CD4-positive, alpha-beta memory T cell (primary cell): Measurements from ENCODE around the gene BCAS4. TPM values are rescaled to one million over a fixed set of nuclear protein-coding genes. Genes with fewer than 3 reads are reported as not detected.
A peak's percentile ranks its signal among the peaks of the same experiment; 100 is the strongest.

Experiments used
- CTCF ChIA-PET: fragments of 350-600 bp; sonication (Branson Sonifier 250); formaldehyde crosslinking; loops from one replicate; lab custom pipeline; 2021; ENCODE audit warnings: inconsistent platforms; ENCODE audit not compliant: partially characterized antibody; lab: Charles Lee
- POLR2A ChIA-PET: fragments of 350-600 bp; sonication (Branson Sonifier 250); formaldehyde crosslinking; loops from one replicate; lab custom pipeline; 2021; ENCODE audit not compliant: partially characterized antibody; lab: Charles Lee
- DNase-seq, 5 donors: peaks; one replicate each; pipeline versions ENCODE4 v3.0.0 to v3.0.0-alpha.2; 2020 to 2022; ENCODE audit warnings: mixed read lengths in 1 of 5
- H3K27ac ChIP-seq: one replicate; pipeline ENCODE4 v1.7.0; 2013; ENCODE audit warnings: low read depth, low read length
- H3K27me3 ChIP-seq: 2 replicates; pipeline ENCODE4 v1.7.0; 2013; ENCODE audit warnings: mild to moderate bottlenecking, low read length, moderate library complexity; ENCODE audit not compliant: insufficient read depth
- H3K36me3 ChIP-seq: 2 replicates; pipeline ENCODE4 v1.7.0; 2013; ENCODE audit warnings: mild to moderate bottlenecking, low read length, moderate library complexity; ENCODE audit not compliant: insufficient read depth
- H3K4me1 ChIP-seq: 2 replicates; pipeline ENCODE4 v1.7.0; 2013; ENCODE audit warnings: mild to moderate bottlenecking, low read length, moderate library complexity; ENCODE audit not compliant: insufficient read depth
- H3K4me3 ChIP-seq, 2 donors: one replicate each; pipeline ENCODE4 v1.7.0; 2013; ENCODE audit warnings: low read length in 2 of 2, mild to moderate bottlenecking in 1 of 2
- H3K9me3 ChIP-seq, 2 donors: one replicate each; pipeline ENCODE4 v1.7.0; 2013; ENCODE audit warnings: low read length in 2 of 2, control low read depth in 1 of 2; ENCODE audit not compliant: control insufficient read depth in 1 of 2
- H3K27ac Mint-ChIP-seq, 7 donors: one replicate each; pipeline ENCODE4 v1.8.0; 2020 to 2021; ENCODE audit warnings: mixed read lengths in 7 of 7, mild to moderate bottlenecking in 6 of 7, inconsistent platforms in 3 of 7, moderate library complexity in 3 of 7
- H3K27me3 Mint-ChIP-seq, 2 donors: one replicate each; pipeline ENCODE4 v1.8.0; 2020 to 2021; ENCODE audit warnings: mixed read lengths in 2 of 2
- H3K36me3 Mint-ChIP-seq, 2 donors: one replicate each; pipeline ENCODE4 v1.8.0; 2020 to 2021; ENCODE audit warnings: mixed read lengths in 2 of 2, inconsistent platforms in 1 of 2, mild to moderate bottlenecking in 1 of 2
- H3K4me1 Mint-ChIP-seq, 4 donors: one replicate each; pipeline ENCODE4 v1.8.0; 2020 to 2021; ENCODE audit warnings: mixed read lengths in 4 of 4, mild to moderate bottlenecking in 1 of 4
- H3K4me3 Mint-ChIP-seq, 8 donors: one replicate each; pipeline ENCODE4 v1.8.0; 2020 to 2021; ENCODE audit warnings: mixed read lengths in 8 of 8, mild to moderate bottlenecking in 7 of 8, moderate library complexity in 6 of 8, inconsistent platforms in 3 of 8
- H3K9me3 Mint-ChIP-seq, 8 donors: one replicate each; pipeline ENCODE4 v1.8.0; 2020 to 2021; ENCODE audit warnings: mixed read lengths in 8 of 8, mild to moderate bottlenecking in 5 of 8, inconsistent platforms in 3 of 8, moderate library complexity in 1 of 8
- intact Hi-C: fragments of 100-400 bp; cut with micrococcal nuclease; formaldehyde crosslinking; loops from one replicate; pipeline ENCODE4 v1.15.1; 2023
- polyA plus RNA-seq, 2 donors: library from polyadenylated mRNA; unstranded; fragments of 300-500 nt; fragmentation: Illumina TruSeq; gene quantifications; one replicate each; pipeline ENCODE4 v1.2.3, GENCODE V29; 2021
- total RNA-seq, 2 experiments: library from RNA; stranded (reverse); gene quantifications; one replicate each; pipeline ENCODE4 v1.2.3, GENCODE V29; 2021

The BCAS4 gene
- total and polyA plus RNA-seq, 4 experiments from 2014 or later, result 10.8 to 17.8 (median 16.1) TPM

- Histone ChIP-seq H3K9me3 (no peaks in the 10 kb centered on the region), H3K4me3 (no peak overlapping the region), H3K36me3 (no peaks in the 10 kb centered on the region), H3K27ac (no peak overlapping the region), H3K27me3 (no peaks in the 10 kb centered on the region), H3K4me1 (no peaks in the 10 kb centered on the region)
- Mint-ChIP-seq H3K27me3 (peaks cover 2 to 4% of the 10 kb centered on the region in 2 donors), H3K36me3 (no peaks in the 10 kb centered on the region), H3K4me1 (no peaks in the 10 kb centered on the region), H3K9me3 (no peaks in the 10 kb centered on the region), H3K4me3 (no peak overlapping the region), H3K27ac (no peak overlapping the region)
- POLR2A ChIA-PET, result interaction anchor here (0.6 to 1.1 kb wide), 2 partner anchors 10 to 274 kb away, joined by 3 read pairs; partner anchors contain the start of gene BCAS4
- CTCF ChIA-PET, result interaction anchor here (0.9 to 6.3 kb wide), 2 partner anchors 8 to 145 kb away, joined by 3 to 54 read pairs; partner anchors contain the start of gene BCAS4
- intact Hi-C loops, result no loop called here
- no peak for DNase-seq
Observed at GRCh38 chr20:50784464-50784863, 10.4 kb upstream of the BCAS4 start.

- H3K27me3 ChIP-seq, result no peaks in the 10 kb centered on the region
- Mint-ChIP-seq H3K36me3 (no peaks in the 10 kb centered on the region), H3K9me3 (no peaks in the 10 kb centered on the region), H3K4me3 (no peak overlapping the region), H3K27me3 (peaks cover 0 to 2% of the 10 kb centered on the region in 2 donors), H3K27ac (no peak overlapping the region), H3K4me1 (peaks cover 0 to 7% (median 2%) of the 10 kb centered on the region in 4 donors)
- H3K27ac ChIP-seq, result no peak overlapping the region
- no peaks in the 10 kb centered on the region for H3K36me3 ChIP-seq
- H3K4me3 ChIP-seq, result no peak overlapping the region
- ChIA-PET POLR2A (no interaction called here), CTCF (interaction anchor here (0.6 to 12.5 kb wide), 4 partner anchors 8 to 520 kb away, joined by 3 to 298 read pairs (median 7); partner anchors contain the start of genes ADNP and BCAS4)
- no peak for DNase-seq
- no peaks in the 10 kb centered on the region for H3K9me3 ChIP-seq
- intact Hi-C loops, result no loop called here
- peaks cover 10% of the 10 kb centered on the region for H3K4me1 ChIP-seq
Observed at GRCh38 chr20:50786703-50787102, 8.2 kb upstream of the BCAS4 start.

- DNase-seq, result no peak
- H3K27ac Mint-ChIP-seq, result peak overlapping the region in 1 of 7 donors; percentile 50
Observed at GRCh38 chr20:50787181-50787580, 7.7 kb upstream of the BCAS4 start.

GRCh38 chr20:50788045-50788991, 6.5 kb upstream of the BCAS4 start:
- ChIA-PET CTCF (interaction anchor here (0.6 to 12.5 kb wide), 7 partner anchors 39 to 518 kb away, joined by 3 to 298 read pairs (median 5); partner anchors contain the start of gene ADNP), POLR2A (interaction anchor here (0.7 kb wide), 1 partner anchor 170 kb away, joined by 3 read pairs; the partner anchor contains the start of gene DPM1)
- Histone ChIP-seq H3K4me3 (no peak overlapping the region), H3K4me1 (peaks cover 10% of the 10 kb centered on the region), H3K9me3 (no peaks in the 10 kb centered on the region), H3K36me3 (no peaks in the 10 kb centered on the region), H3K27me3 (no peaks in the 10 kb centered on the region), H3K27ac (no peak overlapping the region)
- intact Hi-C loops, result no loop called here
- Mint-ChIP-seq H3K27ac (peak overlapping the region in 1 of 7 donors; percentile 42), H3K4me1 (peaks cover 0 to 7% (median 5%) of the 10 kb centered on the region in 4 donors), H3K4me3 (no peak overlapping the region), H3K27me3 (no peaks in the 10 kb centered on the region), H3K9me3 (no peaks in the 10 kb centered on the region), H3K36me3 (no peaks in the 10 kb centered on the region)
- no peak for DNase-seq

More at GRCh38 chr20:50787181-50787580, 7.7 kb upstream of the BCAS4 start:
- no peaks in the 10 kb centered on the region for H3K36me3 ChIP-seq
- Mint-ChIP-seq H3K4me3 (no peak overlapping the region), H3K36me3 (no peaks in the 10 kb centered on the region), H3K27me3 (peaks cover 0 to 2% of the 10 kb centered on the region in 2 donors), H3K4me1 (peaks cover 0 to 7% (median 2%) of the 10 kb centered on the region in 4 donors), H3K9me3 (no peaks in the 10 kb centered on the region)
- POLR2A ChIA-PET, result no interaction called here
- CTCF ChIA-PET, result interaction anchor here (0.6 to 12.5 kb wide), 5 partner anchors 7 to 519 kb away, joined by 3 to 298 read pairs (median 6); partner anchors contain the start of genes ADNP and BCAS4
- H3K27ac ChIP-seq, result no peak overlapping the region
- peaks cover 10% of the 10 kb centered on the region for H3K4me1 ChIP-seq
- intact Hi-C loops, result no loop called here
- H3K4me3 ChIP-seq, result no peak overlapping the region
- H3K9me3 ChIP-seq, result no peaks in the 10 kb centered on the region
- H3K27me3 ChIP-seq, result no peaks in the 10 kb centered on the region

GRCh38 chr20:50789968-50790650, 4.8 kb upstream of the BCAS4 start:
- H3K27me3 Mint-ChIP-seq, result no peaks in the 10 kb centered on the region
- H3K4me1 Mint-ChIP-seq, result peaks cover 0 to 7% (median 5%) of the 10 kb centered on the region in 4 donors
- Histone ChIP-seq H3K9me3 (no peaks in the 10 kb centered on the region), H3K36me3 (no peaks in the 10 kb centered on the region), H3K4me3 (no peak overlapping the region), H3K4me1 (peaks cover 16% of the 10 kb centered on the region), H3K27ac (no peak overlapping the region), H3K27me3 (no peaks in the 10 kb centered on the region)
- DNase-seq, result peak in 1 of 5 donors; percentile 14
- ChIA-PET CTCF (interaction anchor here (0.6 to 12.5 kb wide), 35 partner anchors 9 to 675 kb away, joined by 3 to 298 read pairs (median 4); partner anchors contain the start of genes ADNP, DPM1 and MOCS3), POLR2A (interaction anchor here (0.7 to 2.3 kb wide), 5 partner anchors 59 to 168 kb away, joined by 3 to 21 read pairs (median 14); partner anchors contain the start of genes ADNP, DPM1, MOCS3 and PARD6B)
- H3K36me3 Mint-ChIP-seq, result no peaks in the 10 kb centered on the region
- peak overlapping the region in 2 of 8 donors; percentile 31 to 57 for H3K4me3 Mint-ChIP-seq
- intact Hi-C loops, result loop anchor here (1.0 to 5.0 kb wide), 4 partner anchors 139 to 537 kb away; no protein-coding TSS in a partner anchor
- peak overlapping the region in 4 of 7 donors; percentile 9 to 81 (median 32) for H3K27ac Mint-ChIP-seq
- H3K9me3 Mint-ChIP-seq, result no peaks in the 10 kb centered on the region

- intact Hi-C loops, result loop anchor here (1.0 to 5.0 kb wide), 4 partner anchors 139 to 537 kb away; no protein-coding TSS in a partner anchor
- Histone ChIP-seq H3K9me3 (no peaks in the 10 kb centered on the region), H3K4me1 (peaks cover 20% of the 10 kb centered on the region), H3K27me3 (no peaks in the 10 kb centered on the region), H3K27ac (peak overlapping the region; percentile 53), H3K36me3 (no peaks in the 10 kb centered on the region), H3K4me3 (peak overlapping the region; percentile 6 to 30)
- Mint-ChIP-seq H3K4me1 (peaks cover 4 to 11% (median 9%) of the 10 kb centered on the region in 4 donors), H3K9me3 (no peaks in the 10 kb centered on the region), H3K27me3 (no peaks in the 10 kb centered on the region), H3K4me3 (peak overlapping the region in 4 of 8 donors; percentile 31 to 61 (median 39)), H3K27ac (peak overlapping the region in 4 of 7 donors; percentile 17 to 81 (median 60)), H3K36me3 (no peaks in the 10 kb centered on the region)
- POLR2A ChIA-PET, result interaction anchor here (0.6 to 2.3 kb wide), 8 partner anchors 33 to 168 kb away, joined by 3 to 21 read pairs (median 4); partner anchors contain the start of genes ADNP, DPM1, MOCS3 and PARD6B
- CTCF ChIA-PET, result interaction anchor here (0.5 to 12.5 kb wide), 37 partner anchors 9 to 1179 kb away, joined by 3 to 298 read pairs (median 4); partner anchors contain the start of genes ADNP, DPM1 and MOCS3
- DNase-seq, result peak; percentile 69 to 75 (median 72)
Observed at GRCh38 chr20:50790651-50791277, 4.1 kb upstream of the BCAS4 start.
